Measurements from ENCODE around the gene CEACAM16.
"Not testable (repeated sequence)": the region's sequence is repeated elsewhere in the genome, so short reads cannot be mapped to it uniquely, and the experiment has no call there.

The CEACAM16 gene

DNA sequence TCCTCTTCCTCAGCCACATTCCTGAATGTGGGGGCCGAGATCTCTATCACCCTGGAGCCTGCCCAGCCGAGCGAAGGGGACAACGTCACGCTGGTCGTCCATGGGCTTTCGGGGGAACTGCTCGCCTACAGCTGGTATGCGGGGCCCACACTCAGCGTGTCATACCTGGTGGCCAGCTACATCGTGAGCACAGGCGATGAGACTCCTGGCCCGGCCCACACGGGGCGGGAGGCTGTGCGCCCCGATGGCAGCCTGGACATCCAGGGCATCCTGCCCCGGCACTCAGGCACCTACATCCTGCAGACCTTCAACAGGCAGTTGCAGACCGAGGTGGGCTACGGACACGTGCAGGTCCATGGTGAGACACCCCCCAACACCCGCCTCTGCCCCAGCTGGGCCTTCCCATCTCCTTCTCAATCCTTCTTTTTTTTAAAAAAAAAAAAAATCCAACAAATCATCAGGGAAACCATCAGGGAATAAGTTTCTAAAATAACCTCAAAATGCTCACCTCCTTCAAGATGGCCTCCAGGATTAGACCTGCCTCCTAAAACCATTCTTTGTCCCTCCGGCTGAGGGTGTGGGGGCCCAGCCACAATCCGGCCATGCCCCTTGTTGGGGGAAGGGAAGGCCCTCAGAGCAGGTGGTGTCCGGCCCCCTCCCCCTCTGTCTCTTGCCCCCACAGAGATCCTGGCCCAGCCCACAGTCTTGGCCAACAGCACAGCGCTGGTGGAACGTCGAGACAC lies 4.6 kb downstream of the CEACAM16 start:
- DNase-seq (ENCODE audit: low read depth) = no peak

DNA sequence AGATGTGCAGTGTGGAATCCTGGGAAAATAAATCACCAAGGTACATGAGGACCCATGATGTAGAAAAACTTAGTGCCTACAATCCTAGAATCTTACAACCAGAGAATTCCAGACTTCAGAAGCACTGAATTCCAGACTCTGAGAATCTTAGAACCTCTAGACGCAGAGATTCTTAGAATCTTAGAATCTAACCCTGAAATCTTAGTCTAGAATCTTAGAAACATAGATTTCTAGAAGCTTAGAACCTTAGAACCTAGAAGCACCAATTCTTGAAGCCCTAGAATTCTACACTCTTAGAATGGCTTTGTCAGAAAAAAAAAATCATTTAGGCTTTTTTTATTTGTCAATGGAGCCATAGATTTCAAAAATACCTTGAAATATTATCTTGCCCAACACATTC lies 6.0 kb downstream of the CEACAM16 start:
- DNase-seq (ENCODE audit: low read depth) = no peak

DNA sequence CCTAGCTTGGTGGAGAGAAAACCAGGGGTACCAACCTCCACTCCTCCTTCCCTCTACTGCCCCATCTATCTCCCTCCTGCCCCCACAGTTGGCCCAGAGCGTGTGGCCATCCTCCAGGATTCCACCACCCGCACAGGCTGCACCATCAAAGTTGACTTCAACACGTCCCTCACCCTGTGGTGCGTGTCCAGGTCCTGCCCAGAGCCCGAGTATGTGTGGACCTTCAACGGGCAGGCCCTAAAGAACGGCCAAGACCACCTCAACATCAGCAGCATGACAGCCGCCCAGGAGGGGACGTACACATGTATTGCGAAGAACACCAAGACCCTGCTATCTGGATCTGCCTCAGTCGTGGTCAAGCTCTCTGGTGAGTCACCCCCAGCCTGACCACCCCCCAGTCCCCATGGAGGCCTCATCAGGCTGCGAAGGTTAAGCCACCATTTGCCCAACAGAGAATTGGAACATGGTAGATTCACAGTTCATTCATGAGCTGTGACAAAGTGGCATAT lies 6.6 kb downstream of the CEACAM16 start:
- DNase-seq (ENCODE audit: low read depth) = no peak

DNA sequence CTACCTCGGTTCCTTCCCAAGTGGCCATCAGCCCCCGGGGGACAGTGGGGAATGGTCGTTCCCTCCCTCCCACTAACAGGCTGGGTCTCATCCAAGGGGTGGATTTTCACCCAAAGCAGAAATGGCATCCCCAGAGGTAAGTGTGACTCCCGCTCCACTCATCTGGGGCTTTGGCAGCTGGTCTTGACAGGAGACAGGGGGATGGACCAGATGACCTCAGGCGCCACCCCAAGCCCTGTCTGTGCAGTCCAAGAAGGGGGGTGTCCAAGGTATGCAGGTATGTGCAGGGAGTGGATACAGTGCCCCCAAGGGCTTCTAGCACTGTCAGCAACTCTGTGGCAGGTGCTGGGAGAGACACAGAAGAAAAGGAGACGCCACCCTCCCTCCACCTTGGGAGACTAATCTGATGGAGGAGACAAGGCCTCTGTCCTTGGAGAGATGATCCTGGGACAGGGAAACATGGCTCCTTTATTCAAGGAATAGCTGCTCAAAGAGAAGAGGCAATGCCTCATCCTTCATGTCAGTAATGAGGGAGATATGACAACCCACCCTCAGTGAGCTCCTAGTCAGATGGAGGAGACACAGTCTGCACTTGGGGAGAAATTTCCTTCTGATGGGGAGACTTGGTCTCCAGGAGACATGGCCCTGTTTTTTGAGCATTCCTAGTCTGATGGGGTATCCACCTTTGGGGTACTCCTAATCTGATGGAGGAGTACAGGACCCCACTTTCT lies 7.7 kb downstream of the CEACAM16 start:
- DNase-seq (ENCODE audit: low read depth) = no peak

DNA sequence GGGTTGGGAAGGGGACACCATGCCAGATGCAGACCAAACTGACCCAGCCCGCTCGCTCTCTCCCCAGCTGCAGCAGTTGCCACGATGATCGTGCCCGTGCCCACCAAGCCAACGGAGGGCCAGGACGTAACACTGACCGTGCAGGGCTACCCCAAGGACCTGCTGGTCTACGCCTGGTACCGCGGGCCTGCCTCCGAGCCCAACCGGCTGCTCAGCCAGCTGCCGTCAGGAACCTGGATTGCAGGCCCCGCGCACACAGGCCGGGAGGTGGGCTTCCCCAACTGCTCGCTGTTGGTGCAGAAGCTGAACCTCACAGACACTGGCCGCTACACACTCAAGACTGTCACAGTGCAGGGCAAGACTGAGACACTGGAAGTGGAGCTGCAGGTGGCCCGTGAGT lies 8.8 kb downstream of the CEACAM16 start:
- no peak for DNase-seq (ENCODE audit: low read depth)

DNA sequence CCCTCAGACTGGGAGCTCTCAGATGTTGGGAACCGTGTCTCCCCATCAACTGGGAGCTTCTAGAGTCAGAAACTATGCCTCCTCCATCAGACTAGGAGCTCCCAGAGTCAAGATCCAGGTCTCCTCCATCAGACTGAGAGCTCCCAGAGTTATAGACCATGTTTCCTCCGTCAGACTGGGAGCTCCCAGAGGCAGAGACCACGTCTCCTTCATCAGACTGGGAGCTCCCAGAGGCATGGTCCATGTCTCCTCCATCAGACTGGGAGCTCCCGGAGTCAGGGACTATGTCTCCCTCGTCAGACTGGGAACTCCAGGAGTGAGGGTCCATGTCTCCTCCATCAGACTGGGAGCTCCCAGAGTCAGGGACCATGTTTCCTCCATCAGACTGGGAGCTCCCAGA lies 10.0 kb downstream of the CEACAM16 start:
- DNase-seq (ENCODE audit: low read depth) = no peak

DNA sequence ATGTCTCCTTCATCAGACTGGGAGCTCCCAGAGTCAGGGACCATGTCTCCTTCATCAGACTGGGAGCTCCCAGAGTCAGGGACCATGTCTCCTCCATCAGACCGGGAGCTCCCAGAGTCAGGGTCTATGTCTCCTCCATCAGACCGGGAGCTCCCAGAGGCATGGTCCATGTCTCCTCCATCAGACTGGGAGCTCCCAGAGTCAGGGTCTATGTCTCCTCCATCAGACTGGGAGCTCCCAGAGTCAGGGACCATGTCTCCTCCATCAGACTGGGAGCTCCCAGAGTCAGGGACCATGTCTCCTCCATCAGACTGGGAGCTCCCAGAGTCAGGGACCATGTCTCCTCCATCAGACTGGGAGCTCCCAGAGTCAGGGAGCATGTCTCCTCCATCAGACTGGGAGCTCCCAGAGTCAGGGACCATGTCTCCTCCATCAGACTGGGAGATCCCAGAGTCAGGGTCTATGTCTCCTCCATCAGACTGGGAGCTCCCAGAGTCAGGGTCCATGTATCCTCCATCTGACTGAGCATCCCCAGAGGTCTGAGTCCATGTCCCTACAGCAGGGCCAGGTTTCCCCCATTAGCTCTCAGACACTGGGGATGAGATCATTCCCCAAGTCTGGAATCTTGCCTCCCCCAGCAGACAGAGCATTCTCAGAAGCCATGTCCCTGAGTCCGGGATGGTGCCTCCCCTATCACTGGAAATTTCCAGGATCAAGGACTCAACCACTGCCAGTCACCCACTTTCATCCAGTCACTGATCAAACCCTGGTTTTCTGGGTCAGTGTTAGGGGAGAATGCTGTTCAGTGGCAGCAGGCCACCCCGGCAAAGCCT lies 10.7 kb downstream of the CEACAM16 start:
- not testable (repeated sequence) for DNase-seq (ENCODE audit: low read depth)

DNA sequence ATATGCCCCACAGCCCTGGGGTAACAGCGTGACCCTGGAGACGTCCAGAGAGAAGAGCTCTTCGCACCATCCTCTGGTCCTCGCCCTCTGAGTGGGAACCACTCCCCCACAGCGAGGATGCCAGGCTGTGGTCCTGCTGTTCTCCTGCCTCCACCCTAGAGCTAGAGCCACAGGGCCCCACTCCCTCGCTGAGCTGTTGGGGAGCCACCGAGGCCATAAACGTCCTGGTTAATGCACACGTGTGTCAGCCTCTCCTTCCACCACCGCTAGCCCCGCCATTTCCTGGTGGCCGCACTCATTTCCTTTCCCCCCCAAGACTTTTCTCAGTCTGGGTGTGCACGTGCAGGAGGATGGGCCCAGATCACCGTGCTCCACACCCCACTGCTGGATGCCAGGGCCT lies 11.5 kb downstream of the CEACAM16 start:
- DNase-seq (ENCODE audit: low read depth) = no peak

DNA sequence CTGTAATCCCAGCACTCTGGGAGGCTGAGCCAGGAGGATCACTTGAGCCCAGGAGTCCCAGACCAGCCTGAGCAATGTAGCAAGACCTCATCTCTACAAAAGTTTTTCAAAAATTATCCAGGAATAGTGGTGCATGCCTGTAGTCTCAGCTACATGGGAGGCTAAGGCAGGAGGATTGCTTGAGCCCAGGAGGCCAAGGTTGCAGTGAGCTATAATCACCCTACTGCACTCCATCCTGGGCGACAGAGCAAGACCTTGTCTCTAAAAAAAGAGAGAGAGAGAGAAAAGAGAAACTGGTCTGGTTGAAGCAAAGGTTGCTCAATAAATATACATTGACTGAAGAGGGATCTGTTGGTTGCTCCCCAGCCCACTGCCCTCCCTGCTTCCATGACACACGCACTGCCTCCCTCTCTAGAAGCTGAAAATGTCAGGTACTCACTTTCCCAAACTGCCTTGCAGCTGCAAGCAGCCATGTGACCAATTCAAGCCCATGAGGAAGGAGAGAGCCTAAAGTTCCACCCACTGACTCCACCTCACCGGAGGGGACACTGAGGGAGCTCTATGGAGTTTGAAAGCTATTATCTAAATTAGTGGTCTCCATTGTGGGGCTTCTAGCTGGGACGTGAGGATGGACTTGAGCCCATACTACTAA lies 14.0 kb downstream of the CEACAM16 start:
- no peak for DNase-seq (ENCODE audit: low read depth)

DNA sequence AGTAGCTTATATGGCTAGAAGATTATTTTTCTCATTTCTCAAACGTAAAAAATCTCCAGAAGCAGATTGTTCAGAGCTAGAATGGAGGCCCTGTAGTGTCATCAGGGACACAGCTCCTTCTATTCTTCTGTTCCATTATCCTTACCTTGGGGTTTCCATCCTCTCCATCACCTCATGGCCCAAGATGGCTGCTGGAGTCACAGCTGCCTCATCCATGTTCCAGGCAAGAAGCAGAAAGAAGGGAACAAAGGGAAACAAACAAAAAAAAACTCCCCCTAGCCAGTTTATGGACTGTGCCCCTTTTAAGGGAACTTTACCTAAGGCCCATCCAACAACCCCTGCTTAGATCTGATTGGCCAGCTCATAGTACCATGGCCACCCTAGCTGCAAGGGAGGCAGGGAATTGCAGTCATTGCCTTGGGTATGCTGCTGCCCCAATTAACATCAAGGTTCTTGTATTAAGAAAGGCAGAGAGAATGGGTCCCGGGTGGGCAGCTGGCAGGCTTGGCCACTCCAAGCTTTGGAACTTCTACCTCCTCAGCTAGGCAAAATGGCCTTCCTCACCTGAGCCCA lies 15.7 kb downstream of the CEACAM16 start:
- DNase-seq (ENCODE audit: low read depth) = no peak

DNA sequence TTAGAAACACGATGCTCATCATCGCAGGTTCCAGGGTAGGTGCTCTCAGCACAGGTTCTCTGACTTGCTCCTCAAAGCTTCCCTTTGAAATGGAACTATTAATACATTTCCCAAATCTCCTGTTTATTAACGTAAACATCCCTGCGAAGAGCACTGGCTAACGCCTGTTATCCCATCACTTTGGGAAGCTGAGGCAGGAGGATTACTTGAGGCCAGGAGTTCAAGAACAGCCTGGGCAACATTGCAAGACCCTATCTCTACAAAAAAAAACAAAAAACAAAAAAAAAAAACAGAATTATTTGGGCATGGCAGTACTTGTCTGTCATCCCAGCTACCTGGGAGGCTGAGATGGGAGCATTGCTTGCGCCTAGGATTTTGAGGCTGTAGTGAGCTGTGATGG lies 18.7 kb downstream of the CEACAM16 start:
- no peak for DNase-seq (ENCODE audit: low read depth)

DNA sequence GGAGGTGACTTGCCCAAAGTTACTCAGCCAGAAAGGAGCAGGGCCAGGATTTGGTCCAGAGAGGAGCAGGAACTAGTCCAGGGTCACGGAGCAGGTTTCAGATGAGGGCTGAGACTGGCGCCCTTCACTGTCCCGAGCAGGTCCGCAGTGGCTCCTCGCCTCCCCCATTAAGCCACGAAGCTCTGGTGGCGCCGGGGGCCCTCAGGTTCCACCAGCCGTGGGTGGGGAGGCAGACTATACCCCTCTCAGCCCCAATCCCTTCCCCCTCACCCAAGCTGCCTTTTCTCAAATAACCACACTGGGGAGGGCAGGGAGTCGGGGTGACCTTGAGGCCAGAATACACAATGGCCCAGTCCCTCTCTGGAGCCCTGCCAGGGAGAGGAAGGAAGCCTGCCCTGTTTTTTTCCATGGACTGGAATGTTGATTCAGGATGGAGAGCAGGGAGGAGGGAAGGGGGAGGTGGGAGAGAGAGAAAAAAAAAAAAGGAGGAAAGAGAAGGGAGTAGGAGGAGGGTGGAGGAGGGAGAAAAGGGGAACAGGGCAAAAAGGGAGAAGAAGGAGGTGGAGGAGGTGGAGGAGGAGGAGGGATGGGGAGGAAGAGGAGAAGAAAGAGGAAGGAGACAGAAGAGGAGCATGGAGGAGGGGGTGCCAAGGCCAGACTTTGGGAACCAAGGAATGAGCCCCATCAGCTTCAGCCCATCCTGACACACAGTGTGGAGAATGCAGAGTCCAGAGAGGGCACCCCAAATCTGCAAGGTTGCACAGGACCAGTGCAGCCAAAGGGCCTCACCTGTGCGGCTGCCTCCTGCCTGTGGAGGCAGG lies 19.7 kb downstream of the CEACAM16 start:
- DNase-seq (ENCODE audit: low read depth) = no peak

DNA sequence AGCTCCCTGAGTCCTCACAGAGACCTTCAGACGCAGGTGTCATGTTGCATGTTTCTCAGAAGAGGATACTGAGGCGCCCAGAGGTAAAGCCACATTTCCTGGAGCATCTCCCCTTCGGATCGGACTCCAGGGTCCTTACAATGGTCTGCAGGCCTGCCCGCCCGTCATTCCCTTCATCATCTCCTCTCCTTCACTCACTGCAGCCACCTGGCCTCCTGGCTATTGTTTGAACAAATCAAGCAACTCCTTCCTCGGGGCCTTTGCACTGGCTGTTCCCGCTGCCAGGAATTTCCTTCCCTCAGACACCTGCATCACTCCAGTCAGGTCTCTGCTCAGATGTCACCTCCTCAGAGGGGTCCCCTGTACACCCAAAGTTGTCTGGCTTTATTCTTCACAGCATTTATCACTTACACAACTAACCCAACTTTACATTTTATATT lies 20.3 kb downstream of the CEACAM16 start:
- DNase-seq (ENCODE audit: low read depth) = no peak

DNA sequence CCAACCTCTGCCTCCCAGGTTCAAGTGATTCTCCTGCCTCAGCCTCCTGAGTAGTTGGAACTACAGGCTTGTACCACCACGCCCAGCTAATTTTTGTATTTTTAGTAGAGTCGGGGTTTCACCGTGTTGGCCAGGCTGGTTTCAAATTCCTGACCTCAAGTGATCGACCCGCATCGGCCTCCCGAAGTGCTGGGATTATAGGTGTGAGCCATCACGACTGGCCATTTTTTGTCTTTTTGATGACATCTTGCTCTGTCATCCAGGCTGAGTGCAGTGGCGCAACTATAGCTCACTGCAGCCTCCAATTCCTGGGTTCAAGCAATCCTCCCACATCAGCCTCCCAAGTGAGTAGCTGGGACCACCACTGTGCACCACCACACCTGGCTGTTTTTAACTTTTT lies 21.4 kb downstream of the CEACAM16 start:
- not testable (repeated sequence) for DNase-seq (ENCODE audit: low read depth)

DNA sequence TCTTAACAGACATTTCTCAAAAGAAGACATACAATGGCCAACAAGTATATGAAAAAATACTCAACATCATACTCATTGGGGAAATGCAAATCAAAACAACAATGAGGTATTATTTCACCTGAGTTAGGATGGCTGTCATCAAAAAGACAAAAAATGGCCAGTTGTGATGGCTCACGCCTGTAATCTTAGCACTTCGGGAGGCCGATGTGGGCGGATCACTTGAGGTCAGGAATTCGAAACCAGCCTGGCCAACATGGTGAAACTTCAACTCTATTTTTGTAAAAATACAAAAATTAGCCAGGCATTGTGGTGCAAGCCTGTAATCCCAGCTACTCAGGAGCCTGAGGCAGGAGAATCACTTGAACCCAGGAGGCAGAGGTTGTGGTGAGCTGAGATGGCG lies 22.0 kb downstream of the CEACAM16 start:
- no peak for DNase-seq (ENCODE audit: low read depth)

DNA sequence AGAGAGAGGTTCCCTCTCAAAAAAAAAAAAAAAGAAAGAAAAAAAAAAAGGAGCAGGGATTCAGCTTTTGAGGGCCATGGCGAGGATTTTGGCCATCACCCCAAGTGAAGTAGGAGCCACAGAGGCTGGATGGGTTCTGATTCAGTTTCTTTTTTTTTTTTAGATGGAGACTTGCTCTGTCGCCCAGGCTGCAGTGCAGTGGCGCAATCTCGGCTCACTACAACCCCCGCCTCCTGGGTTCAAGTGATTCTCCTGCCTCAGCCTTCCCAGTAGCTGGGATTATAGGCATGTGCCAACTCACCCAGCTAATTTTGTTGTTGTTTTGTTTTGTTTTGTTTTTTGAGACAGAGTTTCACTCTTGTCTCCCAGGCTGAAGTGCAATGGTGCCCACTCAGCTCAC lies 22.4 kb downstream of the CEACAM16 start:
- DNase-seq (ENCODE audit: low read depth) = not testable (repeated sequence)

DNA sequence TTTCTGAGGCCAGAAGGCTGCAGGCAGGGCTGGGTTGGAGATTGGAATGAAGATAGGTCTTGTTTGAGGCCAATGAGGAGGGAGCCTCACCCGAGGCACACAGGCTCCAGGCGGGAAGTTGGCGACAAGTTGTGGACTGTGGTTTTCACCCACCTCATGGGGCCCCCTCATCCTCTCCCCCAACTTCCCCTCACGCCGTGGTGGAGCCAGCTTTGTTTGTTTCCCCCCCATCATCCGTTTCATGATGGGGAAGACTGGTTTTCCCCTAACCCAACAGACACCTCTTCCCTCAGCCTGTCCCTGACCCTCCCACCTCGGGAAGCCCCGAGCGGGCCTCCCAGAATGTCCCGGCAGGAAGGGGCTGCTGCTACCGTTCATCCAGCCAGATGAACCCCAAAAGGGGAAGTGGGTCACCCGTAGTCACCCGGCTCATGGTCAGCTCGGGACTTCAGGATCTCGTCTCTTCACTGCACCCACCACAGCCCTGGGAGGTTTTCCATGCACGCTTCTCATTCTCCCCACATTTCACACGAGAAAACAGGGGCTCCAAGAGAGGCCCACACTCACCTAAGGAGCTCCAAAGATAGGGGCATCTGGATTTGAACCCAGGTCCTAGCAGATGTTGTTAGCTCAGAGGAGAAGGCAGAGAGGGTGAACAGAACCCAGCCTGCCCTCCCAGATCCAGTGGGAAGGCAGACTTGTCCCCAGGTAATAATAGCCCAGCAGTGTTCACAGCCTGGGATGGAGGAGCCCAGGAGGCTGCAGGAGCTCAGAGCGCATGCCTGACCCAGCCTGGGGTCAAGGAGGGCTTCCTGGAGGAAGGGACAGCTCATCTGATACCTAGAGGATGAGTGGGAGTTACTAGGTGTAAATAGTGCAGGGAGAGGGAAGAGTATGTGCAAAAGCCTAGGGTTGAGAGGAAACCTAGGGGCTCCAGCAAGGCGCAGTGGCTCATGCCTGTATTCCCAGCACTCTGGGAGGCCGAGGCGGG lies 23.5 kb downstream of the CEACAM16 start:
- DNase-seq (ENCODE audit: low read depth) = no peak

DNA sequence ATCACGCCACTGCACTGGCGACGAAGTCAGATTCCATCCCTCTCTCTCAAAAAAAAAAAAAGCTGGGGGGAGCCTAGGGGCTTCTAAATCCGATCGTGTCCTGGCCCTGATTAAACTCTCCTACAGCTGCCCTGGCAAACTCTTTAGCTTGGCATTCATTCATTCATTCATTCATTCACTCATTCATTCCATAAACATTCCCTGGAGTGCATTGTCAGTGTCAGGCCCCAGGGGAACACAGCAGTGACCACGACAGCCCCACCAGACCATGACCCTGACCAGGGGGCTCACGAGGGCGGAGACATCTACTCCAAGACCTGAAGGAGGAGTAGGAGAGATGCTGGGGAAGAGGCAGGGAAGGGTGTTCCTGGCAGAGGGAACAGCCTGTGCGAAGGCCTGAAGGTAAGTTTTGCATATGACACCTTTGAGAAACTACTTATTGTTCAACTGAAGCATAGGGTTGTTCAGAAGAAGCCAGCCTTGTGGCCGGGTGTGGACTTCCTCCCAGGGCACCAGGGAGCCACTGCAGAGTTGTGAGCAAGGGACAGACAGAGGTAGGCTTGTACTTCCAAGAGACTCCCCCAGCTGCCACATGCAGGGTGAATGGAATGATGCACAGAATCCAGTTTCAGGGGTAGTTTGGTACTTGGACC lies 24.5 kb downstream of the CEACAM16 start:
- DNase-seq (ENCODE audit: low read depth) = no peak

DNA sequence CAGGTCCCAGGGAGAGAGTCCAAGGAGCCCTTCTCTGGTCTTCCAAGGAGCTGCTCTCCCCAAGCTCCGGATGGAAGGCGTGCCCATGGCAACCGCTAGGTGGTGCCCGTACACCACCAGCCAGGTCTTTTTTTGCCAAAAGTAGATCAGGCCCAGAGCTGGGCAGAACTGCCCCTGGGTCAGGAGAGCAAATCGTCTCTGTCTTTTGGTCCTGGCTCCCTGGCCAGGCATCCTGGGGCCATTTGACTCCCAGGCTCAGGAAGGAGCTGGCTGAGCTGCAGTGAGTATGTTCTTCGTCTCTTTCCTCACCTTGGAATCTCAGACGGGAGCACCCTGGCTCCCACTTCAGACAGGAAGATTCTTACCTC lies 25.0 kb downstream of the CEACAM16 start:
- peak; percentile 63 for DNase-seq (ENCODE audit: low read depth)
